ENCODE results near the gene LNX1. TPM values are rescaled to one million over a fixed set of nuclear protein-coding genes. Genes with fewer than 3 reads are reported as not detected.
"Not testable (repeated sequence)": the region's sequence is repeated elsewhere in the genome, so short reads cannot be mapped to it uniquely, and the experiment has no call there.

The LNX1 gene
- polyA plus RNA-seq, 1 of the 3 experiments (the other 2 are of a cell fraction): 0.16 TPM

DNA sequence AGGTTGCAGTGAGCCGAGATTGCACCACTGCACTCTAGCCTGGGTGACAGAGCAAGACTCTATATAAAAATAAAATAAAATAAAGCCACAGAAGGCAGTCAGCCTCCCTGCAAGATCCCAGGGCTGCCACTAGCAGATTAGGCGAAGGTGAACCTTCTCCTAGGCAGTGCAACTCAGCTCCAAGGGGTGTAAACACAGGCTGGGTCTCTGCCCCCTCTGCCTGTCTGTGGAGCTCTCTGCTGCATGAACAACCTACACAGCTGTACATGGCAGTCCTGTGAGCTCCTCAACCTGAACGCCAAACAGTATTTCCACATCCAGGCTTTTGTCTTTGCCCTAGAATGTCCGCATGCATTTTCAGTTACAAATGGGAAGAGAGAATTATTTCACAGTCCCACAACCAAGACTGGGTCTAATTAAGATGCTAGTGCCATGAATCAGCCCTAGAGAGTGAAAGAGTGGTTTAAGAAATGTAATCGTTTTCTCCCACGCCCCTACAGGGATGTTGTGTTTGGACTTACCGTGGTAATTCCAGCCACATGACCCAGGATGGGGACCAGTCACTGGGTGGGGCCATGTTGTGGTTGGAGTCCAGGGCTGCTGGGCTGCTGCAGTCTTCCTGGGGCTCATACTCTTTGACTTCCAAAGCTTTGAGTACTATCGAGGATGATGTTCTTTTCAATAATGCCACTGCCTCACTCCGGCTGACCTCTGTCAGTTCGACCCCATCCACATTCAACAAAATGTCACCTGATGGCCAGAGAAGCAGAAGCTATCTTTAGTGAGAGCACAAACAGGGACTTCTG lies 114.9 kb downstream of the LNX1 start (continued):
- TF ChIP-seq CTCF (IDR thresholded peaks at IDR 0.05) (0 out of 2 replicates have a peak, but pooled peaks have one; percentile 6), FOSL2 (IDR thresholded peaks at IDR 0.05; ENCODE audit: borderline replicate concordance, low read depth) (peak; percentile 76; the same call in 1 of the 2 replicates), PBX3 (IDR thresholded peaks at IDR 0.05) (peak; percentile 38; the same call in 1 of the 2 replicates), REST (IDR thresholded peaks at IDR 0.05; ENCODE audit: low read depth, low read length) (no peak), SMC3 (IDR thresholded peaks at IDR 0.05; ENCODE audit: low read depth, low read length) (no peak), EZH2phosphoT487 (IDR thresholded peaks at IDR 0.05; ENCODE audit: borderline replicate concordance, low read depth) (no peak), TAF1 (IDR thresholded peaks at IDR 0.05; ENCODE audit: borderline replicate concordance, low read depth, low read length) (no peak), TEAD4 (IDR thresholded peaks at IDR 0.05; ENCODE audit: borderline replicate concordance, insufficient read depth) (no peak), YY1 (IDR thresholded peaks at IDR 0.05; ENCODE audit: low read depth) (no peak), JUND (IDR thresholded peaks at IDR 0.05) (peak; percentile 54; the same call in 1 of the 2 replicates), RFX5 (IDR thresholded peaks at IDR 0.05; ENCODE audit: low read length) (no peak), MXI1 (IDR thresholded peaks at IDR 0.05; ENCODE audit: low read depth, low read length) (no peak), NFIC (IDR thresholded peaks at IDR 0.05; ENCODE audit: borderline replicate concordance) (no peak), FOXM1 (IDR thresholded peaks at IDR 0.05; ENCODE audit: low read depth) (no peak), TCF12 (IDR thresholded peaks at IDR 0.05) (peak; percentile 85), ELF1 (IDR thresholded peaks at IDR 0.05) (0 out of 2 replicates have a peak, but pooled peaks have one; percentile 20), RCOR1 (IDR thresholded peaks at IDR 0.05; ENCODE audit: low read length) (no peak)
- TF ChIP-seq, protein P1, sequence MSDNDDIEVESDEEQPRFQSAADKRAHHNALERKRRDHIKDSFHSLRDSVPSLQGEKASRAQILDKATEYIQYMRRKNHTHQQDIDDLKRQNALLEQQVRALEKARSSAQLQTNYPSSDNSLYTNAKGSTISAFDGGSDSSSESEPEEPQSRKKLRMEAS (IDR thresholded peaks at IDR 0.05; ENCODE audit: low read depth): no peak

- H3K9ac ChIP-seq; H3K9me2 ChIP-seq; H3K4me1 ChIP-seq (ENCODE audit: control insufficient read depth in 1 of 2, insufficient read depth in 2 of 2, low read depth in 1 of 2, low read length in 1 of 2); H3K4me2 ChIP-seq; H3K9me3 ChIP-seq; H3K27me3 ChIP-seq (ENCODE audit: insufficient read depth); DNase-seq; H2AFZ ChIP-seq (ENCODE audit: low read depth); H4K20me1 ChIP-seq (ENCODE audit: insufficient read depth); POLR2A ChIA-PET; H3F3A ChIP-seq (replicated peaks; ENCODE audit: insufficient read depth); H3K79me2 ChIP-seq (ENCODE audit: insufficient read depth); H3K27ac ChIP-seq (ENCODE audit: low read depth in 2 of 2, low read length in 1 of 2); H3K4me3 ChIP-seq (ENCODE audit: low read depth in 2 of 2, low read length in 1 of 2): not testable (repeated sequence)
- CTCF ChIA-PET: interaction anchor here (1.3 kb wide), 1 partner anchor 24 kb away, joined by 4 read pairs; no protein-coding TSS in a partner anchor
- 96% methylated on average over 4 of the region's 6 CpGs for WGBS (ENCODE audit: low lambda C conversion rate)
- peaks cover 21 to 23% of the 10 kb centered on the region in 2 experiments for H3K36me3 ChIP-seq (replicated peaks in 1 of 2; ENCODE audit: control insufficient read depth in 1 of 2, insufficient read depth in 2 of 2, low read length in 1 of 2)
Observed at GRCh38 chr4:53466576-53466975, 124.7 kb downstream of the LNX1 start.

All from SK-N-SH (cell line).